DMS79 treated with DMSO at 0.1 percent for 48 hours (cell line): ENCODE results near the gene ACAD10.
"Not testable (repeated sequence)": the region's sequence is repeated elsewhere in the genome, so short reads cannot be mapped to it uniquely, and the experiment has no call there.

Experiments
- DNase-seq: peaks from one replicate; lab custom pipeline; 2025; lab: John Stamatoyannopoulos, UW

Gene ACAD10

DNA sequence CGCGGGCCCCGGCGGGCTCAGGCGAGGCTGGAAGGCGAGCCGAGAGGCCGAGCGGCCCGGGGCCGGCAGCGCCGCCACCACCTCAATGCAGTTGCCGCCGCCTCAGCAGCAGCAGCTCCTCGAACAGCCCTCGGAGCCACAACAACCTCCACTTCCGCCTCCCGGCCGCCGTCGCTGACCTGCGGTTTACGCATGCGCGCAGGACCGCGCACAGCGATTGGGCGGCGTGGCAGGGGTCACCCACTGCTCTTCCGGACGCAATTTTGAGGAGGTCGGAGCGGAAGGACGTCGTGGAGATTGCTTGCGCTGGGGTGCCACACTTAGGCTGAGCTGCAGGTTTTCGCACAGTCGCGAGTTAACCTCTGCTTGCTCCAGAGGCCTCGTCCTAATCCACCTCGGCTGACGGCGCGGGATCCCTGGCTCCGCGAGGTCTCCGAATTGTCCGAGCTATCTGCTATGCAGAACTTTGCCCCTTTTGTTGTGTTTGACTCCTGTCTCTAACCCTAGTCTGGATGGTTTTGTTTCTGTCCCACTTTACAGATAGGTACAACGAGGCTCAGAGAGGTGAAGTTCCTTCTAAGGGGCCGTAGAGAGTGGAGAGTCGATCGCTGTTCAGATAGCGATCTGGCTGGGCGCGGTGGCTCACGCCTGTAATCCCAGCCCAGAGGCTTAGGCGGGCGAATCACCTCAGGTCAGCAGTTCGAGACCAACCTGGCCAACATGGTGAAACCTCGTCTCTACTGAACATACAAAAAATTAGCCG is at the start of gene ACAD10, which contains the start of gene BRAP:
Gene ACAD10 (plus strand): TSS at position 243 of the 763 bp plus-strand sequence. CDS start 6,657 bp downstream, outside the sequence.
Gene BRAP (minus strand): TSS at position 146 of the 763 bp plus-strand sequence. CDS start 164 bp downstream, outside the sequence.
- DNase-seq = peak; percentile 88

DNA sequence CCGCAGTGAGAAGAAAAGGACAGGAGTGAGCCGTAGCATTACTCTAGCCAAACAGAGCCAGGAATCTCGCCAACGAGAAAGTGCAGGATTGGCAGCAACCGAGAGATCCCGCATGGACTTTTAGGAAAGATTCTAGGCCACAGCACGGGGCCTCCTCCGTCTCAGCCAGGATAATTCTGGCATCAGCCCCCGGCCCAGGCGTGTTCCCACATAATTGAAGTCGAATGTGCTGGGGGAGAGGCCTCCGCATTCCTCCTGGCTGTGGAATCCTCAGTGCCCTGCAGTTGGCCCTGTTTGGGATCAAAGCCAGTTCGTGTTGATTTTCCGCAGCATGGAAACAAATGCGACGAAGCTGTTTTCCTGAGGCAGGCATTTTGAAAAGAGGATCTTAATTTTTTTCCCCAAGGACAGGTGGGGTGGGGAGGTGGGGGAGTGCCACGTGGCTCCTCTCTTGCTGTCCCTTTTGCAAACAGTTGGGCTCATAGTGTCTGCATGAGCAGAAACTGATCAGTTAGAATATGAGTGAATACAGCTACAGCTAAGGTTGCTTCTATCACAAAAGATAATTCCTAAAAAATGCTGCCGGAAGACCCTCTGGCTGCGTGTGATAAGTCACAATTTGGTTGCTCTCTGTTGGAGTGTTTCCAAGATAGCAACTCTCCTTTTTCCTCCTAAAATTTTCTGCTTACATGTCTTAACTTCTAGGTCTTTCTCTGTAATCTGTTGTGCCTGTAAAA is 49.5 kb upstream of the ACAD10 start:
- DNase-seq = no peak

DNA sequence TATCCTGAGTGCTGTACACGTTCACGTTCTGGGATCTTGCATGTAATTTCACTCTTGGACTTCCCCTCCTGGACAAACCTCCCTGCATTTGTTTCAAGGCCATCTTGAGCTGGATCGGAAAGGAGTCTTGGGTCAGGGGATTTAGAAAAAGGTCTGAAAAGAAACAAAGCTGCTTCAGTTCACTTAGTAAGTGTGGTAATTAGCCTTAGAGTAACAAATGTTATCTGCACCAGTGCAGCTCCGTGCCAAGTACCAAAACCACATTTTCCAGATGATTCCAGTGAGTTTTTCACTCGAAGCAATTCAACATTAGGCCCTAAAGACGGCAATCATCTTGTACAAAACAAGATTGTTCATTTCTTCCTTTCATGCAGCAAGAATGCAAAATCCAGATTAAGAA is 47.3 kb upstream of the ACAD10 start:
- DNase-seq = no peak

DNA sequence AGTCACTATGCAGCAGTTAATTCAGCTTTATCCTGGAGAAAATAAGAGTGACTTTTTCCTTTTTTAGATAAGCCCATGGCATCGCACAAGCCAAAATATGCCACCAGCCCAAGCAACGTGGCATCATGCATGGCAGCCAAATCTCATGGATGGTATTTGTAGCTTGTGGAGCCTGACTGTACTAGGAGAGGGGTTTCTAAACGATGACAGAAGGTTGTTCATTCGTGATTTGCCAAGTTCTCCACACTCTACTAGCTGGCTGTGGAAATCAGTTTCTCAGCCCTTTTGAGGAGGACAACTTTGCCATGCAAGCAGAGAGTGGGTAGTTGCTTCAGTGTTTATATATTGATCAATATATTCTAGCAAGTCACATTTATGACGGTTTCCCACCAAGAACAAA is 45.3 kb upstream of the ACAD10 start:
- no peak for DNase-seq

DNA sequence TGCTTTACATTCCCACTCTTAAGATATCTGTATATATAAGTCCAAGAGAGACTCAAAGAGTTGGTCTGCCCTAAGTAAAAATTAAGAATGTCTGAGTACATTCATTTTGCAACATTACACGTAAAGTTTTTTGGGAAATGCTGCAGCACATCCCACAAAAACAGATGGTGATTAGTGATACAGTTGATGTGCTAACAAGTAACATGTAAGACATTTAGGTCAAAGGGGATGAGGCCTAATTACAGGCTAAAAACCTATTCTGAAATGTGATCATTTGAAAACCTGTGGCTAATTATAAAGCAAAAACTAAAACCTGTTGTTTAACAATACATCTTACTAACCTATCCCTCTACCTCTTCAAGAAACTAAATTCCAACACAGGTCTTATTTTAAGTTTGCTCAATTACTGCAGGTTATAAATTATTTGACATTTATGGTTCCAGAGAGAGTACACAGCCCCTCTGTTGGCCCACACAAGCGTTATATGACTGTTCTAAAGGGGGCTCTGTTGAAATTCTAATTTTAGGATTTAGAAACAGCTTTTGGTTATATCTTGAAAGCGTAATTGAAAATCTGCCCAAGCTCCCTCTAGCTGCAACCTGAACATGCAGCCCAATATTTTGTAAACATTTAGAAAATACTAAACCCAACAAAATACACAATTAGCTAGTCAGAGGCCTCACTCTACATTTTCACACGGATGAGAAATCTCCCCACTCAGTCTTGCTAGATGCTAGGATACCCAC is 43.0 kb upstream of the ACAD10 start:
- DNase-seq = no peak

DNA sequence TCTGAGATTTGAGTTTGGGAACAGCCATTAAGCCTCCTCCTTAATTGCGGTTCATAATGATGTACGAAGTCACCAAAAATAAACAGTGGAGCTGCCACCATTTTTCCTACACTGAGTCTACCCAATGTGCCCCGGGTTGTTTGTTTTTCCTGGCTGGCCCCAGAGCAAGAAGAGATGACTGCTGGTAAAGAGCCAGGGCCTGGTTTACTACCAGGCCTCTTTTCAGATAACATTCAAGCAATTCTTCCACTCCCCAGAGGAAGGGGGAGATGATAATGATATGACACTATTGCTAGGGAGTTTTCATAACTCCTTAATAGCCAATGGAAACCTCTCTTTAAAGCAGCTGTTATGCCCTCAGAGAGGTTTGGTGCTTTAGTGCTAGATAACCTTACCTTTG is 42.4 kb upstream of the ACAD10 start:
- no peak for DNase-seq

DNA sequence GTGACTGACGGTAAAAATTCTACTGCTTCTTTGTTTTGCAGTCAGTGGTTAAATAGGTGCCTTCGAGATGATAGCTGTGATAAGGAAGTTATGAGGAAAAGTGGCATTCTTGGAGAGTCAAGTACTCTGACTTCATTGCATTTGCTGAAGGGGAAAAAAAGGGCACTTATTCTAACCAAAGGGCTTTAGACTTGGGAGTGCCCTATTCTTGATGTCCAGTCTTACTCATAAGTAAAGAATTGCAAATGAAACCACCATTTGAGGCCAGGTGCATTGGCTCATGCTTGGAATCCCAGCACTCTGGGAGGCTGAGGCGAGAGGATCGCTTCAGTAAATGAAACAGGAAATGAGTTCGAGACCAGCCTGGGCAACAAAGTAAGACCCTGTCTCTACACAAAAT is 40.4 kb upstream of the ACAD10 start:
- no peak for DNase-seq

DNA sequence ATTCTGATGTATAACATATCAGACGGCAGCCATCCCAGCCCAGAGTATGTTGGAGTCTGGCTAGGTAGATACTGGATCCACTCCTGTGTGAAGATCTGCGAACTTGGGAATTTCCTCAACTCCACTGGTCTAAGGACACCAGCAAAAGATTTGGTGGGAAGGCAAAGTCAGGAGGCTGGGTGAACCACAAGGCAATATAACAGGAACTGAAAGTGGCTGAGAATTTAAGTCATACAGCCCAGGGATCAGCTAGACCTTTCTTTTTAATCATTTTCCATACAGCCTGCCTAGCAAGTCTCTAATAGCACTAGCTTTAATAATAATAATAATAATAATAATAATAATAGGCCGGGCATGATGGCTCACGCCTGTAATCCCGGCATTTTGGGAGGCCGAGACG is 34.9 kb upstream of the ACAD10 start:
- no peak for DNase-seq

DNA sequence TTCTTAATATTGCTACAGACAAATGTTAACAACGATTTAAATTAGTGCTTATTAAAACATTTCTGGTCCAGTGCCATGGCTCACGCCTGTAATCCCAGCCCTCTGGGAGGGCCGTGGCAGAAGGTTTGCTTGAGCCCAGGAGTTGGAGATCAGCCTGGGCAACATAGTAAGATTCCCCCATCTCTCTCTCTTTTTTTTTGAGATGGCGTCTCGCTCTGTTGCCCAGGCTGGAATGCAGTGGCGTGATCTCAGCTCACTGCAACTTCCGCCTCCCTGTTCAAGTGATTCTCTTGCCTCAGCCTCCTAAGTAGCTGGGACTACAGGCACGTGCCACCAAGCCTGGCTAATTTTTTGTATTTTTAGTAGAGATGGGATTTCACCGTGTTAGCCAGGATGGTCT is 33.3 kb upstream of the ACAD10 start:
- not testable (repeated sequence) for DNase-seq

DNA sequence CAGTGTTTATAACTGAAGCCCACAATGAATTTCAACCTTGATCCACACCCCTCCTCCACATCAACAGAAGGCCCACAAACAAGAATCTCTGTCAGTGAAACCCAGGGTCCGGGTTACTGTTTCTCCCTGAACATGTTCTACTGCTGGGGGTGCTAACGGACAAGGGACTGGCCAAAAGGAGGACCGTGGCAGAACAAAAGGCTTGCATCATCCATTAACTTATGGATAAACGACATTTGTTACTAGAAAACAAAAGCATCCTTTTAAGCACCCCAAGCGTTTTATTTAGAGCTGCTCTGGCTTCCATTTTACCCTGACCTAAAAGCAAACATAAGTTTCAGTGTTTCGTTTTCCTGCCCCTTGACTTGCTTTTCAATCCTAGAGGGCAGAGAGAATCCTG is 32.3 kb upstream of the ACAD10 start:
- no peak for DNase-seq

DNA sequence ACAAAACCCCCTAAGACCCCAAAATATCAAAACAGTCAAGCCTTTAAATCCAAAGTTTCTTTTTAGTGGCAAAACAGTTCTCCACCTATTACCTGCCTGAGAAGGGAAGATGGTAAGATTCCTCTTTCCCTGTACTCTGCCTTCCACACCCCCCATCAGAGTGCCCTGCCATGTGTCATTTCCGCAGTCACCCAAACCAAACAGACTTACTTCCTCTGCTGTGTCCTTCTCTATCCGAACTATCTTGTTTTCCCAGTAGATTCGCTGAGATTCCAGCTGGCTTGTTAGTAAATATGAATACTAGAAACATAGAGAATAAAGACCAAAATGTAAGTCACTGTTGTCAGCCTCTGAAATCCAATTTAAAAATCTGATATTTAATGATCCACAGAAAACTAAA is 30.5 kb upstream of the ACAD10 start:
- no peak for DNase-seq

DNA sequence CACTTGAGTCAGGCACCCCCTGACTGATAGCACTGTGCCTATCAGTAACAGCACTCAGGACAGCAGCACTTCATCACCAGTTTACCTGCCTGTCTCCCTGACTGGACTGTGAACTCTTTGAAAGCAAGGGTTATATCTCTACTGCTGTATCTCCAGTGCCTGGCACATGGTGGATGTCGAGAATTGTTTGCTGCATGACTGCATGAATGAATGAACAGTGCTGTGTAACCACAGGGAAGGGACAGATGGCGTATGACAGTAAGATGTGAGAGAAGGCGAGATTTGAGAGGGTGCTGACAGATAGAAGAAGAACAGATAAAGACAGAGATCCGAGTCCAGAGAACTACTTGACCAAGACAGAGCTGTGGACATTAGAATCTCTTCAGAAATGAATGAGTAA is 29.8 kb upstream of the ACAD10 start:
- no peak for DNase-seq

DNA sequence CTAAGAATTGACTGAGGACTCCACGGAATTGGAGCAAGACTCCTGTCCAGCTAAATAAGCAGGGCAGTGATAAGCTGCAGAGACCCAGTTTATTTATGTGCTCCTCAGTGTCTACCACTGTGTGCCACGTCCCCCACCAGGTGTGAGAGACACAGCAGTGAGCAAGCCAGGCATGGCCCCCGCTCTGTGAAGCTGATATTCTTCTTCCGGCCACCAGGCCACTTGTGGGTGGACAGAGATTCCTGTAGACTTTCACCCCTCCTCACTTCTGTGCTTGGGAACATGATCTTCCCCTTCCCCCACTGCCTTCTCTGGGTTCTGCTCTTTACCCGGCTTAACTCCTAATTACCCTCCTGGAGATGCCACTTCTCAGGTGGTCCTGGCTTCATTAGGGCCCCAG is 21.4 kb upstream of the ACAD10 start:
- DNase-seq = no peak

DNA sequence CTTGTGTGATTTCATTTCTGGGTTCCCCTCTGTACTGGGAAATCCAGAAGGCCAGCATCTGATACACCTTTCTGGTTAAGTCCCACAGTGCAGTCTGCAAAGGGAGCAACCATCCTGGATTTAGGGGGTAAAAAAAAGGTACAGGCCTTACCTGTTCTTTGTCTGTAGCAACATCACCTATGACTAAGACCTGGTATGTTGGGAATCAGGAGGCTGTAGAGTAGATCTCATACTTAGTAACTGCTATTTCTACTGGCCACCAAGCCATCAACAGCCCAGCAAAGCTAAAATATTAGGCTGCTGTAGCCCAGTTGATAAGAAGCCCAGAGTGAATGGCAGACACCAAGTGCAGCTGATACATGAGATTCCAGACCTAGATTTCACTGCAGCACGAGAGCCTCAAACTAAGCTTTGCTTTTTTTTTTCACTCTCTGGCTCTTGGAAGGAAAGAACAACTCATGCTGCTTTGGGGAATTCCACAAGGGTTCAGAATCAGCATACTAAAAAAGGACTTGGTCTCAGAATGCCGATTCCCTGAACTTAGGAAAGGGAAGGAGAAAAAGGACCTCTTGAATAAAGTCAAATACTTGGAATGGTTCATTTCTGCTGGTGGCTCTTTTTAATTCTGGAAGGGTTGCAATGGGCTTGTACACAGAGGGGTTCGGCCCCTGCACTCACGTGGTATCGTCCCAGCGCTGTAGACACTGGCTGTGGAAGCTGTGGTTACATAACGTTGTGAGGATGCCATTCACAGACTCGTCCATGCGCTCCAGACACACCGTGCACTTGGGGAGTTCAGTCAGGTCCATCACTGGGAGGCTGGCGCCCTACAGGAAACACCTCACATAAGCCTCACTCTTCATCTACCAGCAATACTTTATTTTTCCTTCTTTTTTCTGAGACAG is 20.6 kb upstream of the ACAD10 start:
- DNase-seq = no peak

DNA sequence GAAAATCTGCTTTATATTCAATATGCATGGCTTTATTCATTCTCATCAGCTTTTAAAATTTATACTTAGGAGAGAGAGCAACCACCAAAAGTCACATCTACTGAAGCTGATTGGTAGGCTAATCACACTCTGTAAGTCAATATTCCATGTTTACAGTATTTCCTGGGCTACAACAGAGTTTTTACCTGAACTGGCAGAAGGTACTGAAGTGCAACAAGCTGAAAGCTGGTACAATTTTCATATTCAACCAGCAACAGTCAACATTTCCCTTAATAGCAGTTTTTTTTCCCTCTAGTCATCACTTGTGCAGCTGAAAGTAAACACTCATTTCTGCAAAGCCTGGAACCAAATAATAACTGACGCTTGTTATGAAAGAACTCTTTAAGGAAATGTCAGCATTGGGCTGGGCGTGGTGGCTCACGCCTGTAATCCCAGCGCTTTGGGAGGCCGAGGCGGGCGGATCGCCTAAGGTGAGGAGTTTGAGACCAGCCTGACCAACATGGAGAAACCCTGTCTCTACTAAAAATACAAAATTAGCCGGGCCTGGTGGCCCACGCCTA is 13.0 kb upstream of the ACAD10 start:
- DNase-seq = peak; percentile 68

DNA sequence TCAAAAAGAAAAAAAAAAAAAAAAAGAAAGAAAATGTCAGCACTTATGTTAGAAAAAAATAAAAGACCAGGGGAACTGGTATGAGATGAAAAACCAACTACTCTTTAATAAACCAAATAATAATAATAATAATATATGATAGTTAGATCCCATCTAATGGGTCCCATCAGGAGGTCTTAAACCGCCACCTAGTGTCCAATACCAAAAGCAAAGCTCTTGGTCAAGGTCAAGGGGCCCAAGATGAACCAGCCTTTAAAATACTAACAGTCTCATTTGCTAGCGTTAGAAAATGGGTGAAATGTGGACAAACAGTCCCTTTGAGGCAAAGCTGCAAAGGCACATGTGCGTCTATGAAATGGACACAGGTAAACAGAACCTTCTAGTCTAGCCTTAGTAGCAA is 12.3 kb upstream of the ACAD10 start:
- no peak for DNase-seq

DNA sequence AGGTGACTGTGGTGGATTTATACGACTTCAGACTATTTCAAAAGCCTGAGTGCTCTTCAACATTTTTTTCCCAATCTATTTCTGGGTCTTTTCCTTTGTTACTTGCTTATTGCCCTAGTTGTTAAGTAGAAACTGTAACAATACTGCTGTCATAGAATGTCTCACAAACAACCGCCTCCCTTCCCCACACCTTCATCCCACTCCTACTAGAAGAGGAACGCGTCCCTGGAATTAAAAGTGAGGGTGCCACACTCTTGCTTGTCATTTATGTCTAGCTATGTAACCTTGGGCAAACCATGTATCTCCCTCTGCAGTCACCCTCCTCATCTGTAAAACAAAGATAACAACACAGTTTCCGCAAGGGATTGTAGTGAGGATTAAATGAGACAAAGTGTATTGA is 8.7 kb upstream of the ACAD10 start:
- no peak for DNase-seq

DNA sequence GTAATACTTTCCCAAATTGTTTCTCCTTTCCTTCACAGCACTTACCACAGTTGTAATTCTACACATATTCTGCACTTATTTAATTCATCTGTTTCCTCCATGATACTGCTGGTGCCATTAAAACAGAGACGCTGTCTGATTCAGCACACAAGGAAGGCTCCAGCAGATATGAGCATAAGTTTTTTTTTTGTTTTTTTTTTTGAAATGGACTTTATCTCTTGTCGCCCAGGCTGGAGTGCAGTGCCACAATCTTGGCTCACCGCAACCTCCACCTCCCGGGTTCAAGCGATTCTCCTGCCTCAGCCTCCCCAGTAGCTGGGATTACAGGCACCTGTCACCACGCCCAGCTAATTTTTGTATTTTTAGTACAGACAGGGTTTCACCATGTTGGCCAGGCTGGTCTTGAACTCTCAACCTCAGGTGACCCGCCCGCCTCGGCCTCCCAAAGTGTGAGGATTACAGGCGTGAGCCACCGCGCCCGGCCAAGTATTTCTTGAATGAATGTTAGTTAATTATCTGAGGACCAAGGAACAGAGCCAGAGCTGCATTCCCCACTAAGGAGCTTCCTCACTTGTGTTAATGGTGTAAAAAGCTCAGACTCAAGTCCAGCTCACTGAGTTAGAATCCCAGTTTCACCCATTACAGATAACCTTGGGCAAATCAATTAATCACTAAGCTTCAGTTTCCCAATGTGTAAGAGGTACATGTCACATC is 1.2 kb upstream of the ACAD10 start:
- not testable (repeated sequence) for DNase-seq

DNA sequence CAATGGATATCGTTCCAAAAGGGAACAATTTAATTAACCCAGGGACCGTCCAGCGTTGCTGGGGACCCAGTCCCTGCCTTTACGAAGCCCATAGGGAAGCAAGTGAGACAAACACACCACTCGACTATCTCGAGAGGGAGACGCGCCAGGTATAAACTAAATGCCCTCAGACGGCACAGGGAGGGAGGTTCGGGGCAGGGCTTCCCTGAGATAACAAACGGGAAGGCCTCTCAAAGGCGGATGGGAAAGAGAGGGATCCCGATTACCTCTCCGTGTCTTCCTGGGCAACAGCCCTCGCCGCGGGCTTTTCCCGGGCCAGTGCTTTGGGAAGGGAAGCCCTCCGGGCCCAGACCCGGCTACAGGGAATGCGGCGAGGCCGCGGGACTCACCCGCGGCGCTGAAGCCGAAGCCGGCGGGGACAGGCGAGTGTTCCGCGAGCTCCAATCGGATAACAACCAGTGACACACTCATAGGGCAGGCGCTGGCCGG is 487 bp upstream of the ACAD10 start:
- no peak for DNase-seq

DNA sequence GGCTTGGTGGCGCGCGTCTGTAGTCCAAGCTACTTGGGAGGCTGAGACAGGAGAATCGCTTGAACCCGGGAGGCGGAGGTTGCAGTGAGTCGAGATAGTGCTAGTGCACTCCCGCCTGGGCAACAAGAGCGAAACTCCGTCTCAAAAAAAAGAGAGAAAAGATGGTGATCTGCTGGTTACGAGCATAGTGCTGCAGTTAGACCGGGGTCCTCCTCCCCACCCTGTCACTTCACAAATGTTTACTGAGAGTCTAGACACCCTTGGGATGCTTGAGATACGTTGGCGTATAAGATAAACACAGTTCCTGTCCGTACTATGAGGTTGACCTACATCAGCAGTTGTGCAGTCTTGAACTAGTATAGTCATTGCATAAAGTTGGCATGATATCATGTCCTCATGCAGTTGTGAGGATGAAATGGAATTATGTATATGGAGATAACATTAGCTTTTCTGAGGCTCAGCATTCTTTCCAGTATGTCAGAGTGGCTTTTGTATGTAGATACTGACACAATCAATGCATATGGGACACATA is 787 bp downstream of the ACAD10 start:
- no peak for DNase-seq
